Measurements from ENCODE around the gene ASXL3.

ASXL3 gene

DNA sequence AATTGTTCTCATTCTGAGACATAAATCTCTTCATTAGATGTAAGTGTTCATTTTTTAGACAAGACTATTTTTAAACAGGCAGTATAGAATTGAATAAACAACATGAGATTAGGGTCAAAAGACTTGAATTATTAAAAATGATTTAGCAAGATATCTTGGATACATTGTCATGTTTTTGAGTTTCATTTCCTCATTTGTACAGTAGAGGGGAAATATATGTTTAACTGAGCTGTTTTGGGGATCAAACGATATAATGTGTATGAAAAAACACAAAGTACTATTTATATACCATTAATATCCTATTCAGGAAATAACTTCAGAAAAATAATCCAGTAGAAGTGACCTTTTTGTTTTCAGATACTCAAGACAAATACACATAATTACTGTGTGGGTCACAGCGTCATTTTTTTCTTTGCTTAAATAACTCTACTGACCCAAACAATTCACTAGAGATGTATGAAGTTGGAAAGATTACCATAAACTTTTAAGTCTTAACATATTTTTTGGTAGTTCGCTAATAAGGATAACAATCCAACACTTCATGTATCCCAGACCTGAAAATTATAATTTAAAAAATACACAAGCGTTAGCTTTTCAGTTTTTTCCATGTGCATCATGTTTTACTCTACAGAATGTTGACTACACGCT is 896 bp upstream of the ASXL3 start:
- Mint-ChIP-seq H3K9me3 (peaks cover 17% of the 10 kb centered on the region), H3K4me1 (peaks cover 5% of the 10 kb centered on the region), H3K4me3 (peak overlapping the region; percentile 25), H3K36me3 (no peaks in the 10 kb centered on the region), H3K27ac (no peak overlapping the region)
- DNase-seq (ENCODE audit: low spot score in 2 of 2) (no peak), ATAC-seq (no peak)

- Mint-ChIP-seq H3K36me3 (no peaks in the 10 kb centered on the region), H3K4me3 (no peak overlapping the region), H3K4me1 (peaks cover 5% of the 10 kb centered on the region), H3K9me3 (peaks cover 11% of the 10 kb centered on the region), H3K27ac (no peak overlapping the region)
- DNase-seq (ENCODE audit: low spot score in 2 of 2) (no peak), ATAC-seq (no peak)
These were observed 714 bp downstream of the ASXL3 start for GRCh38 chr18:33578518-33579348.

GRCh38 chr18:33579349-33580215 is 1.6 kb downstream of the ASXL3 start:
- Mint-ChIP-seq H3K4me3 (no peak overlapping the region), H3K36me3 (no peaks in the 10 kb centered on the region), H3K27ac (no peak overlapping the region), H3K9me3 (peaks cover 15% of the 10 kb centered on the region), H3K4me1 (peaks cover 5% of the 10 kb centered on the region)
- DNase-seq (ENCODE audit: low spot score in 2 of 2) = no peak
- ATAC-seq = no peak

DNA sequence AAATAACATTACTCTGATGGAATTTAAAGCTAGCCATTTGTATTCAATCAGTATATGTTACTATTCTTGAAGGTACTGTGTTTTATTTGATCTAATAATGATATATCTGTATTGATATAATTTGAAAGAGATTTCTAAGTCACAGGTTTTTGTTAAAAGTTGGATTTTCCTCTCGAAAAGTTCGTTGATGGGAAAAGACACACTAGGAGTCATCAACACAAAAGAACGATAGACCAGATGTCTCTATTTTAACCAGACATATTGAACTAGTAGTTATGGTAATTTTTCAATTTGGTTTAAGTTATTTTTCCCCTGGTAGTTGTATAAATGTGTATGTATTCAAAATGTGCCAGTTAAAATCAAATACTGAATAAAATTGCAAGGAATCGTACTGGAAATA is 2.5 kb downstream of the ASXL3 start:
- H3K4me3 Mint-ChIP-seq = no peak overlapping the region
- H3K27ac Mint-ChIP-seq = no peak overlapping the region
- DNase-seq (ENCODE audit: low spot score in 2 of 2) (no peak), ATAC-seq (no peak)
- no peaks in the 10 kb centered on the region for H3K36me3 Mint-ChIP-seq
- peaks cover 5% of the 10 kb centered on the region for H3K4me1 Mint-ChIP-seq
- H3K9me3 Mint-ChIP-seq = peaks cover 16% of the 10 kb centered on the region

DNA sequence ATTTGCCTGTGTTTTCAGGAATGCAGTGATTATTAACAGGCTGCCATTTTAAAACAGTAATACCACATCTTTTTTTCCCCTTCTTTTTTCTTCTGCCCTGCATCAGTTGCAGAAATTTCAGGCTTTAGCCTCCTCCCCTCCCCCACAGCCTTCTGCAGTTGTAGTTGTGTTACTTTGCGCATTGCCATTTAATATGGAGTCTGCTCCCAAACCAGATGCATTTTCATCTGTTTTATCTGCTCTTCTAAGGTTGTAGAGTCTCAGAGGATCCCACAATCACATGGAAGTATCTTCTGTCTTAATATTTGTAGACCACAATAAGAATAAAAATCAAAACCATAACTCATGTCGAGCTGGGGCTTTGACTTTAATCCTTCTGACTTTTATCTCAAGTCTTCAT is 3.8 kb downstream of the ASXL3 start:
- no peaks in the 10 kb centered on the region for H3K36me3 Mint-ChIP-seq
- no peak overlapping the region for H3K27ac Mint-ChIP-seq
- H3K4me1 Mint-ChIP-seq = peaks cover 5% of the 10 kb centered on the region
- H3K4me3 Mint-ChIP-seq = no peak overlapping the region
- H3K9me3 Mint-ChIP-seq = peaks cover 16% of the 10 kb centered on the region
- no peak for DNase-seq (ENCODE audit: low spot score in 2 of 2)
- no peak for ATAC-seq

DNA sequence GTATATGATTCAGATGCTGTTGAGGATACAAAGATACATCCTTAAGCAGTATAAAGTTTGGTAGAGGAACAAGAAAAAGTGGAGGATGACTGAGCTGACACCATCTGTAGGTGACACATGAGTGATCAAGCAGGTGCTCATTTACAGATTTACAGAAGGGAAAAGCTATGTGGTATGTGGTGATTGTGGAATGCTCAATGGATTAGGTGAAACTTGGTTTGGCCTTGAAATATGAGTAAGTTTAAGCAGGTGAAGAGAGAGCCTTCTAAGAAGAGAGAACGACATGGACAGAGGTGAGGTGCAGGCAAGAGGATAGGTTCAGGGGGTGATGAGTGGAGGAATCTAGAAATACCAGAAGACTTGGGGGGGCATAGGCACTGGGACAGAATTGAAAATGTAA is 5.9 kb downstream of the ASXL3 start:
- DNase-seq (ENCODE audit: low spot score in 2 of 2) (no peak), ATAC-seq (no peak)
- Mint-ChIP-seq H3K36me3 (no peaks in the 10 kb centered on the region), H3K9me3 (peaks cover 20% of the 10 kb centered on the region), H3K4me1 (no peaks in the 10 kb centered on the region), H3K27ac (no peak overlapping the region), H3K4me3 (no peak overlapping the region)

DNA sequence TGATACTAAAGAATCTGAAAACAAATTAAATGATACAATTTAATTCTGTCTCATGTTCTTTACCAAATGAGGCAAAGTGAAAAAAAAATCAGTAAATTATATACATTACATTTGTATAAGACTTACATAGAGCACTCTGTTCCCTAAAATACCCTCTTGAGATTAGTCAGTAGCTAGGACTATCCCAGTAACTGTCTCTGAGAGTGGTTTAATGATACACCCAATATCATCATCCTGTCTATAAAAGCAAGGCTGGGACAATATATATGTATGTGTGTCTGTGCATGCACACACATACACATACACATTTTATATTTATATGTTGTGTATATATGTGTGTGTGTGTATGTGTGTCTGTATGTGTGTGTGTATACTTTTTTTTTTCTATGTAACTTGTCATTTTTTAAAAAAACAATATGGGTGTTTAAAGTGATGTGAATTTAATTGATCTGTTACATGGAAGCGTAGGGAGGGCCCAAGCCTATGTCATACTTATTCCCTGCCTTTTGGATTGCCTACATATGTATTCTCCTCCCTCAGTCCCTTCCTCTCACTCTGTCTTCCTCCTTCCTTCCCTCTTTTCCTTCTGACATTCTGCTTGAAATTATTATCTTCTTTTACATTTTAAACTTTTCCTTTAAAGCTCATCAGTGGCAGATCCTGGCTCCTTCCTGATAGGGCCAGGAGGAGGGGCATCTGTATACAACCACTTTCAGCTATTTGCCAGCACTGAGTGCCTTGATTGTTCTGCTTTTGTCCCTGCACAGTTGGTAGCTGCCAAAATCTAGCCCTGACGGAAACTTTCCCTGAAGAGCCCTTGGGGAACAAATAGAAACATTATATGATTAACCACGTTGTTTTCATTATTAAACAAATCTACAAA is 6.8 kb downstream of the ASXL3 start:
- Mint-ChIP-seq H3K27ac (no peak overlapping the region), H3K36me3 (no peaks in the 10 kb centered on the region), H3K4me1 (no peaks in the 10 kb centered on the region), H3K4me3 (no peak overlapping the region), H3K9me3 (peaks cover 21% of the 10 kb centered on the region)
- DNase-seq (ENCODE audit: low spot score in 2 of 2) = no peak
- no peak for ATAC-seq

DNA sequence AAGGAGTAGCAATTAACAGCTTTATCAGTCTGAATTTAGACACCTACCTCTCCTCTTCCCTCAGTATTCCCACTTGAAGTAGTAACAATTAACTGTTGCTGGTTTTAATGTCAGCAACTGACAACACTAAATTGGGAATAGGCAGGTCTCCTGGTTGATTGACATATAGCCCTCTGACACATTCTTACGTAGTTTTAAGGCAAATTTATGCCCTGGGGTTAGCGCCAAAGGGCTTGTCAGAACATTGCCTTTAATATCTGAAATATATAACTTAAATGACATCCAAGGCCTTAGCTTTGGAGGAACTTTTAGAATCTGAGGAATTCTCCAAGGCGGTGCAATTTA is 7.4 kb downstream of the ASXL3 start:
- H3K9me3 Mint-ChIP-seq = peaks cover 21% of the 10 kb centered on the region
- no peak for ATAC-seq

GRCh38 chr18:33588361-33588760 is 10.3 kb downstream of the ASXL3 start:
- DNase-seq (ENCODE audit: low spot score in 2 of 2) = no peak
- no peak overlapping the region for H3K4me3 Mint-ChIP-seq
- no peak for ATAC-seq
- H3K4me1 Mint-ChIP-seq = no peaks in the 10 kb centered on the region
- H3K9me3 Mint-ChIP-seq = peaks cover 21% of the 10 kb centered on the region
- H3K36me3 Mint-ChIP-seq = no peaks in the 10 kb centered on the region
- no peak overlapping the region for H3K27ac Mint-ChIP-seq

More for the DNA sequence above, 7.4 kb downstream of the ASXL3 start:
- no peak overlapping the region for H3K4me3 Mint-ChIP-seq
- no peak overlapping the region for H3K27ac Mint-ChIP-seq
- H3K4me1 Mint-ChIP-seq = no peaks in the 10 kb centered on the region
- H3K36me3 Mint-ChIP-seq = no peaks in the 10 kb centered on the region
- no peak for DNase-seq (ENCODE audit: low spot score in 2 of 2)

DNA sequence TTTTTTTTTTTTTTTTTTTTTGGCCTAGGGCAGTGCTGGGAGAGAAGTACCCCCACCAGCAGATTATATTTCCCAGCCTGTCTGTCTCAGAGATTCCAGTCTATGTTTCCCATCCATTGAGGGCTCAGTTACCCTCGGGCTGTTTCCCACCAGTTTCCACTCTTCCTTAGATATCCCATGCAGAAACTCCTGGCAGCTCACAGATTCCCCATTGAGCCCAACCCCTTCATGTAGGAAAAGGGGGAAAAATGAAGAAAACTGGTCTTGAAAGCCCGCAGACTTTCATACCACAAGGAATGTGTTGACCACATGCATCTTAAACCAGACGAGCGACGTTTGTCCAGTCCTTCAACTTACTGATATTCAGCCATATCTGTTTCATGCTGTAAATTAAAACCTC is 15.2 kb downstream of the ASXL3 start:
- no peak for ATAC-seq
- no peaks in the 10 kb centered on the region for H3K4me1 Mint-ChIP-seq
- peaks cover 13% of the 10 kb centered on the region for H3K9me3 Mint-ChIP-seq
- no peak overlapping the region for H3K4me3 Mint-ChIP-seq
- H3K36me3 Mint-ChIP-seq = no peaks in the 10 kb centered on the region
- no peak overlapping the region for H3K27ac Mint-ChIP-seq
- DNase-seq (ENCODE audit: low spot score in 2 of 2) = no peak

DNA sequence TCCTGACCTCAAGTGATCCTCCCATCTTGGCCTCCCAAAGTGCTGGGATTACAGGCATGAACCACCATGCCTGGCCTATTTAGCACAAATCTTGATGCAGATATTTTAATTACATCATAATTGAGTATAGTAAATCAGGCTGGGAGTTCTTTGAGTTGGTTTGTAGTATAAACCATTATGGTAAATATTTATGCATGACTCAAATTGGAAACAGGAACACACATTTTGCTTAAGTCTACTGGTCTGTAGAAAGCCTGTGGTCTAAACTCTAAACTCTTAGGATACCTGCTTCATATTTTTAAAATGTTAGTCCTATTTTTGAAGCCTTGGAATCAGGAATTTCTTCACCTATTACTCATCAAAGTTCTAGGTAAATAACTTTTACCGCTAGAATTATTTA is 16.8 kb downstream of the ASXL3 start:
- no peak for ATAC-seq
- H3K9me3 Mint-ChIP-seq = peaks cover 13% of the 10 kb centered on the region
- H3K36me3 Mint-ChIP-seq = no peaks in the 10 kb centered on the region
- no peak overlapping the region for H3K4me3 Mint-ChIP-seq
- no peak for DNase-seq (ENCODE audit: low spot score in 2 of 2)
- H3K27ac Mint-ChIP-seq = no peak overlapping the region
- no peaks in the 10 kb centered on the region for H3K4me1 Mint-ChIP-seq

- peaks cover 13% of the 10 kb centered on the region for H3K9me3 Mint-ChIP-seq
- no peak overlapping the region for H3K27ac Mint-ChIP-seq
- ATAC-seq (no peak), DNase-seq (ENCODE audit: low spot score in 2 of 2) (no peak)
- no peaks in the 10 kb centered on the region for H3K4me1 Mint-ChIP-seq
- no peaks in the 10 kb centered on the region for H3K36me3 Mint-ChIP-seq
- no peak overlapping the region for H3K4me3 Mint-ChIP-seq
These were observed 18.3 kb downstream of the ASXL3 start for GRCh38 chr18:33596178-33596854.

DNA sequence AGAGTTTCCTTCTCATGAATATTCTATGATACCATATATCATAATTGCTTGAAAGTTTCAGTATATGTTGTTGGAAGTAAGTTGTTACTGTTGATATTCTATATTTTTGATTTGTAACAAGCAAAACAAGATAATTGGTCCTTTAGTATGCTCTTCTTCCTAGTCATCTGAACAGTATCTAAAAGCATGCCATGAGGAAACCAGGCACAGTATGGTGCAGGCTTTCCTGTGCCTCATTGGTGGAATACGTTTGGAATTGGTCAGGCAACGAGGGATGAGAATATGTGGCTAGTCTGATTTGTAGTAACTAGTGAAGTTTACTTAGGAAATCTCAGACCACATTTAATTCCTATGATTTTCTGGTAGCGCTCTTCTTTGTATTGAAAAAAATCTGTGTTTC is 22.8 kb downstream of the ASXL3 start:
- H3K4me3 Mint-ChIP-seq = no peak overlapping the region
- H3K4me1 Mint-ChIP-seq = no peaks in the 10 kb centered on the region
- H3K27ac Mint-ChIP-seq = no peak overlapping the region
- no peak for DNase-seq (ENCODE audit: low spot score in 2 of 2)
- H3K36me3 Mint-ChIP-seq = no peaks in the 10 kb centered on the region
- ATAC-seq = no peak
- H3K9me3 Mint-ChIP-seq = peaks cover 20% of the 10 kb centered on the region

GRCh38 chr18:33603454-33603853 is 25.4 kb downstream of the ASXL3 start:
- no peaks in the 10 kb centered on the region for H3K4me1 Mint-ChIP-seq
- no peak for ATAC-seq
- no peak overlapping the region for H3K4me3 Mint-ChIP-seq
- no peaks in the 10 kb centered on the region for H3K36me3 Mint-ChIP-seq
- H3K27ac Mint-ChIP-seq = no peak overlapping the region
- no peak for DNase-seq (ENCODE audit: low spot score in 2 of 2)
- peaks cover 23% of the 10 kb centered on the region for H3K9me3 Mint-ChIP-seq
